ENCODE data around the gene CHRNA4.

The CHRNA4 gene

DNA sequence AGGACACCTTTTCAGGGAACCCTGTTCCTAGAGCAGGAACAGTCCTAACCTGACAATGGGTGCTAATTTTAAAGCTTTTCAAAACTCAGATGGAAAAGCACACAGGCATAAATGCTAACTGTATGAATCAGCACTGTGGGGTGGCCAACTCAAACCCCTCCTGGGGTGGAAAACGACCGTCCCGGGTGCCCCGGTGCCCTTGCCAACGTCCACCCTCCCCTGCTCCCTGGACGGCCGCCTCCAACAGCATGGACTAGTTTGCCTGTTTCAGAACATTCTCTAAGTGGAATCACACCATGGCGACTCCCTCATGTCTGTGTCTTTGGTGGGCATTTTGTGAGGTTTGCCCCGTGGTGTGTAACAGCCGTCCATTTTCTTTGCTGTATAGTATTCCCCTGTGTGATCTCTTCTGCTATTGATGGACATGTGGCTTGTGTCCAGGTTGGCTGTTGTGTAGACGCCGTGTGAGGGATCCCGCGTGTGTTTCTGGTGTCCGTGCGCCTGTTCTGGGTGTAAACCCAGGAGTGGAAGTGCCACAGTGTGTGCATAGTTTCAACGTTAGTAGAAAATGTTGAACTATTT lies 62.3 kb downstream of the CHRNA4 start:
- DNase-seq (ENCODE audit: extremely low read depth, insufficient read length) = no peak
- H3K4me3 ChIP-seq (replicated peaks; ENCODE audit: low read depth, low read length) = no peak overlapping the region
- H3K27me3 ChIP-seq (replicated peaks; ENCODE audit: control insufficient read depth, insufficient read depth, low read length) = no peaks in the 10 kb centered on the region
- no peaks in the 10 kb centered on the region for H3K36me3 ChIP-seq (ENCODE audit: control insufficient read depth, insufficient read depth, low read length)
- TF ChIP-seq CTCF (IDR thresholded peaks at IDR 0.05; ENCODE audit: insufficient read depth, low read length, poor library complexity, severe bottlenecking) = no peak

DNA sequence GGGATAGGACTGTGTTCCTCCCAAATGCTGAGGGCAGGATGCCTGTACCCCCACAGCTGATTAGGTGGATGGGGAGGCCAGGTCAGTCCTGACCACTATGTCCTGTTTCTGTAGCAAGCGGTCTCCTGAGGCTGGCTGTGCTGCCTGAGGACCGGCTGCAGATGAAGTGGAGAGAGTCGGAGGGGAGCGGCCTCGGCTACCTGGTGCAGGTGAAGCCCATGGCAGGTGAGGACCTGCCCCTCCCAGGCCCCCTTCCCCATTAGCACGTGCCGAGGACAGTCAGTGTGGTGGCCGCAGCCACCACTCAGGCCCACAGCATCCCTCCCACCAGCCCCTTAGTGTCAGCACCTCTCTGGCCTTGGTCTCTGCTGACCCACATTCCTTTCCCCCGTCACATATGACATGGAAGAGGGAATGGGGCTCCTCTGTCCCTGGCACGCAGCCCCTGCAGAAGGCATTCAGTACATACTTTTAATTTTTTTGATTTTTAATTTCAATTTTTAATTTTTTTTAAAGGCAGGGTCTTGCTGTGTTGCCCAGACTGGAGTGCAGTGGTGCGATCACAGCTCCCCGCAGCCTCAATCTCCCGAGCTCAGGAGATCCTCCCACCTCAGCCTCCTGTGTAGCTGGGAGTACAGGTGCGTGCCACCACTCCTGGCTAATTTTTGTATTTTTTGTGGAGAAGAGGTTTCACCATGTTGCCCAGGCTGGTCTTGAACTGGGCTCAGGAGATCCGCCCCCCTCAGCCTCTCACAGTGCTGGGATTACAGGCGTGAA lies 63.2 kb downstream of the CHRNA4 start:
- TF ChIP-seq CTCF (IDR thresholded peaks at IDR 0.05; ENCODE audit: insufficient read depth, low read length, poor library complexity, severe bottlenecking) = no peak
- no peak for DNase-seq (ENCODE audit: extremely low read depth, insufficient read length)
- H3K27me3 ChIP-seq (replicated peaks; ENCODE audit: control insufficient read depth, insufficient read depth, low read length) = no peaks in the 10 kb centered on the region
- no peak overlapping the region for H3K4me3 ChIP-seq (replicated peaks; ENCODE audit: low read depth, low read length)
- H3K36me3 ChIP-seq (ENCODE audit: control insufficient read depth, insufficient read depth, low read length) = no peaks in the 10 kb centered on the region

GRCh38 chr20:63297371-63297781 lies 63.8 kb downstream of the CHRNA4 start:
- H3K36me3 ChIP-seq (ENCODE audit: control insufficient read depth, insufficient read depth, low read length) = no peaks in the 10 kb centered on the region
- no peak overlapping the region for H3K4me3 ChIP-seq (replicated peaks; ENCODE audit: low read depth, low read length)
- DNase-seq (ENCODE audit: extremely low read depth, insufficient read length) = no peak
- H3K27me3 ChIP-seq (replicated peaks; ENCODE audit: control insufficient read depth, insufficient read depth, low read length) = no peaks in the 10 kb centered on the region
- TF ChIP-seq CTCF (IDR thresholded peaks at IDR 0.05; ENCODE audit: insufficient read depth, low read length, poor library complexity, severe bottlenecking) = no peak

DNA sequence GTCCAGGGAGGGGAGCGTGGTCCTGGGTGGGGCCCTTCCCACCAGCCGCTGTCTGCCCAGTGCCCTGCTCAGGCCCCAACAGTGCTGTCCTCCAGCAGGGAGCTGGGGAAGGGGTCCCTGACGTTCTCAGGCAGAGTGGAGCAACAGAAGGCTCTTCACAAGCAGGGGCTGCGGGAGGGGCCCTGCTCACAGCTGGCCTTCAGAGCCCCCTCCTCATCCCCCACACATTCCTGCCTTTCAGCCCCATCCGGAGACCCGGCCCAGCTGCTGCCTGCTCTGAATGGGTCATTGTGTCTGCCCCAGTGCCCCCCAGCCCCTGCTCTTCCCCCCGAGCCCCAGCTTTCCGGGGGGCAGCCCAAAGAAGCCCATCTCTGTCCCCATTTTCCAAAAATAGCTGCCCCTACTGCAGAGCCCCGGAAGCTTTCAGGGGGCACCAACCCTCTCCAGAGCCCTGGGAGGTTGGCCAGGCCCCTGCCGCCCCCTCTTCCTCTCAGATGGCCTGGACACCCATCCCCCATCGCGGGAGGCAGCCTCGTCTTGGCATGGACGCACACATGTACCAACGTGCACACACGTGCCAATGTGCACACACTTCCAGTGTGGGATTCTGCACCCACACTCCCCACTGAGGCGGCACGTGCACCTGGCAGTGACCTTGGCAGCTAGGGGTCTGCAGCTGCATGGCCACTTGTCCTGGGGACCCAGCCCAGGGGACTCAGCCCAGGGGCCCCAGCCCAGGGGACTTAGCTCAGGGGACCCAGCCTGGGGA lies 64.4 kb downstream of the CHRNA4 start:
- no peak for TF ChIP-seq CTCF (IDR thresholded peaks at IDR 0.05; ENCODE audit: insufficient read depth, low read length, poor library complexity, severe bottlenecking)
- no peaks in the 10 kb centered on the region for H3K27me3 ChIP-seq (replicated peaks; ENCODE audit: control insufficient read depth, insufficient read depth, low read length)
- DNase-seq (ENCODE audit: extremely low read depth, insufficient read length) = no peak
- H3K4me3 ChIP-seq (replicated peaks; ENCODE audit: low read depth, low read length) = no peak overlapping the region
- H3K36me3 ChIP-seq (ENCODE audit: control insufficient read depth, insufficient read depth, low read length) = no peaks in the 10 kb centered on the region

GRCh38 chr20:63295846-63296245 lies 65.3 kb downstream of the CHRNA4 start:
- no peak for DNase-seq (ENCODE audit: extremely low read depth, insufficient read length)
- H3K36me3 ChIP-seq (ENCODE audit: control insufficient read depth, insufficient read depth, low read length) = no peaks in the 10 kb centered on the region
- H3K27me3 ChIP-seq (replicated peaks; ENCODE audit: control insufficient read depth, insufficient read depth, low read length) = no peaks in the 10 kb centered on the region
- TF ChIP-seq CTCF (IDR thresholded peaks at IDR 0.05; ENCODE audit: insufficient read depth, low read length, poor library complexity, severe bottlenecking) = no peak
- H3K4me3 ChIP-seq (replicated peaks; ENCODE audit: low read depth, low read length) = no peak overlapping the region
